B cell (primary cell): ENCODE results near the gene DNAAF6. TPM values are rescaled to one million over a fixed set of nuclear protein-coding genes. Genes with fewer than 3 reads are reported as not detected.

Experiments used
- ATAC-seq: fragments of 200-7000 bp; cut with Tn5 transposase; one replicate; pipeline ENCODE4 v1.10.0; 2021; ENCODE audit warnings: low read depth, mild to moderate bottlenecking, moderate number of reproducible peaks, moderate library complexity
- CTCF ChIA-PET: fragments of 350-600 bp; sonication (Branson Sonifier 250); formaldehyde crosslinking; loops from one replicate; lab custom pipeline; 2021; ENCODE audit warnings: antibody characterized with exemption, inconsistent platforms; lab: Charles Lee
- POLR2A ChIA-PET: fragments of 350-600 bp; sonication (Branson Sonifier 250); formaldehyde crosslinking; loops from one replicate; lab custom pipeline; 2021; ENCODE audit warnings: antibody characterized with exemption; lab: Charles Lee
- DNase-seq: peaks from one replicate; pipeline ENCODE4 v3.0.0; 2013
- H2AFZ ChIP-seq: 2 replicates; pipeline ENCODE4 v1.6.1; 2012; ENCODE audit warnings: mild to moderate bottlenecking, low read depth, low read length; ENCODE audit not compliant: insufficient read depth, poor library complexity, severe bottlenecking
- H3K27ac ChIP-seq, 2 donors: 1 replicate in 1 of 2; 2 replicates in 1 of 2; pipeline ENCODE4 v1.5.1; 2012 to 2013; ENCODE audit warnings: low read length in 2 of 2, mild to moderate bottlenecking in 2 of 2, moderate library complexity in 1 of 2
- H3K27me3 ChIP-seq, 4 experiments: fragments of 200-600 bp in 1 of 4; sonication (generic) in 1 of 4; replicated peaks in 1 of 4; 1 replicate in 2 of 4; 2 replicates in 2 of 4; pipeline versions ENCODE4 v1.6.1 to v1.7.0; 2013 to 2016; ENCODE audit warnings: low read length in 3 of 4, mild to moderate bottlenecking in 2 of 4, mixed read lengths in 1 of 4, moderate library complexity in 1 of 4; ENCODE audit not compliant: insufficient read depth in 4 of 4, control insufficient read depth in 3 of 4; ENCODE audit errors: control extremely low read depth in 1 of 4
- H3K36me3 ChIP-seq, 2 experiments: replicated peaks in 1 of 2; 1 replicate in 1 of 2; 2 replicates in 1 of 2; pipeline versions ENCODE4 v1.6.1 to v1.7.1; 2013; ENCODE audit warnings: low read length in 1 of 2; ENCODE audit not compliant: insufficient read depth in 2 of 2, control insufficient read depth in 1 of 2; ENCODE audit errors: control extremely low read depth in 1 of 2, extremely low read depth in 1 of 2
- H3K4me1 ChIP-seq, 2 donors: fragments of 200-600 bp in 1 of 2; sonication (generic) in 1 of 2; 1 replicate in 1 of 2; 2 replicates in 1 of 2; pipeline versions ENCODE4 v1.5.1 to v1.6.1; 2013 to 2017; ENCODE audit warnings: low read length in 2 of 2; ENCODE audit not compliant: control insufficient read depth in 2 of 2, insufficient read depth in 2 of 2
- H3K4me2 ChIP-seq: replicated peaks from 2 replicates; pipeline ENCODE3; 2012; ENCODE audit warnings: mild to moderate bottlenecking, low read depth, low read length; ENCODE audit not compliant: poor library complexity, severe bottlenecking
- H3K4me3 ChIP-seq, 5 experiments: fragments of 200-600 bp in 1 of 5; sonication (generic) in 1 of 5; 1 replicate in 3 of 5; 2 replicates in 2 of 5; pipeline versions ENCODE4 v1.5.1 to v1.7.0; 2011 to 2016; ENCODE audit warnings: low read length in 4 of 5, mild to moderate bottlenecking in 4 of 5, low read depth in 2 of 5, control low read depth in 1 of 5, moderate library complexity in 1 of 5; ENCODE audit not compliant: insufficient read depth in 1 of 5; ENCODE audit errors: control extremely low read depth in 1 of 5, extremely low read depth in 1 of 5
- H3K79me2 ChIP-seq: fragments of 200-600 bp; sonication (generic); one replicate; pipeline ENCODE4 v1.6.0; 2016; ENCODE audit warnings: low read length; ENCODE audit not compliant: control insufficient read depth, insufficient read depth
- H3K9ac ChIP-seq: fragments of 200-600 bp; sonication (generic); 2 replicates; pipeline ENCODE4 v1.6.1; 2017; ENCODE audit warnings: mild to moderate bottlenecking, low read length, moderate library complexity
- H3K9me3 ChIP-seq, 3 donors: one replicate each; pipeline versions ENCODE4 v1.6.1 to v1.7.1; 2013; ENCODE audit warnings: low read length in 2 of 3; ENCODE audit not compliant: control insufficient read depth in 2 of 3, insufficient read depth in 1 of 3; ENCODE audit errors: control extremely low read depth in 1 of 3
- H4K20me1 ChIP-seq: 2 replicates; pipeline ENCODE4 v1.6.0; 2012; ENCODE audit warnings: mild to moderate bottlenecking, low read length; ENCODE audit not compliant: insufficient read depth, control insufficient read depth, poor library complexity, severe bottlenecking
- H3K27ac Mint-ChIP-seq: one replicate; pipeline ENCODE4 v1.8.0; 2021; ENCODE audit warnings: mixed read lengths
- H3K27me3 Mint-ChIP-seq: one replicate; pipeline ENCODE4 v1.8.0; 2021; ENCODE audit warnings: mixed read lengths
- H3K4me1 Mint-ChIP-seq: one replicate; pipeline ENCODE4 v1.8.0; 2021; ENCODE audit warnings: mixed read lengths
- H3K4me3 Mint-ChIP-seq: one replicate; pipeline ENCODE4 v1.8.0; 2021; ENCODE audit warnings: mixed read lengths
- H3K9me3 Mint-ChIP-seq: one replicate; pipeline ENCODE4 v1.8.0; 2022; ENCODE audit warnings: mixed read lengths; ENCODE audit not compliant: insufficient read depth
- EZH2 ChIP-seq: IDR thresholded peaks from 2 replicates; pipeline ENCODE4 v1.6.1; 2012; ENCODE audit warnings: borderline replicate concordance, low read depth, mild to moderate bottlenecking, moderate library complexity, low read length; ENCODE audit not compliant: insufficient read depth, poor library complexity, severe bottlenecking
- WGBS: methylation state at CpG from one replicate; pipeline ENCODE4 v1.1.5; 2013; ENCODE audit warnings: missing lambda C conversion rate; ENCODE audit not compliant: insufficient coverage; 5-methylcytosine and 5-hydroxymethylcytosine counted together
- intact Hi-C: fragments of 100-400 bp; cut with micrococcal nuclease; formaldehyde crosslinking; loops from one replicate; pipeline ENCODE4 v1.10.0; 2022
- polyA plus RNA-seq: library from polyadenylated mRNA; depleted of rRNA; stranded (reverse); fragments of >200 nt; gene quantifications from 2 replicates; pipeline ENCODE4 v1.2.3, GENCODE V29; 2012
- total RNA-seq, 2 donors: library from RNA; stranded (reverse); fragments of 120-200 nt in 1 of 2; gene quantifications; 1 replicate in 1 of 2; 2 replicates in 1 of 2; pipeline versions ENCODE4 v1.2.3 to v1.2.4, GENCODE V29; 2013 to 2022
- TF ChIP-seq, protein P1 (sequence below): fragments of 200-600 bp; IDR thresholded peaks from one replicate; pipeline ENCODE4 v1.8.0; 2022; ENCODE audit warnings: antibody characterized with exemption, mild to moderate bottlenecking

DNAAF6 gene
- total and polyA plus RNA-seq, 2 donors (not counting 1 experiment from before 2014, with no cell fraction given), result not detected

DNA sequence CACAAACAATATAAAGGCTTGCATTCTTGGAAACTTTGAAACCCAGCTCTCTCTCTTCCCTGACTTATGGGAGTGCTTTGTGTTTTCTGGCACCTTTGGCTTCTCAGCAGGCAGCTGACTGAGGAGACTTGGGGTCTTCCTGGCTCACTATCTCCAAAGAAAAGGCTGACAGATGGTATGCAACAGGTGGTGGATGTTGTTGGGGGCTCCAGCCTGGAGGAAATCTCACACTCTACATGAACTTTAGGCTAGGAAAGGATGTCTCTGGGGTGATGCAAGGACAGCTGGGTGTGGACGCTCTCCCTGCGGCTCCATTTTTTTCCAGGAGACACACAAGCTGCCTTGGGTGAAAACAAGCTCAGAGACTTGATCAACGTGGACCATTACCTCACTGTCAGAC lies 67.4 kb downstream of the DNAAF6 start:
- H3K9me3 ChIP-seq, result peaks cover 0 to 5% (median 0%) of the 10 kb centered on the region in 3 donors
- no peak overlapping the region for H2AFZ ChIP-seq
- no peaks in the 10 kb centered on the region for H3K36me3 ChIP-seq
- no peaks in the 10 kb centered on the region for H3K79me2 ChIP-seq
- intact Hi-C loops, result no loop called here
- H4K20me1 ChIP-seq, result no peaks in the 10 kb centered on the region
- DNase-seq (no peak), ATAC-seq (no peak)
- CTCF ChIA-PET, result no interaction called here
- Mint-ChIP-seq H3K4me1 (peaks cover 2% of the 10 kb centered on the region), H3K27ac (no peak overlapping the region), H3K4me3 (no peak overlapping the region), H3K9me3 (no peaks in the 10 kb centered on the region), H3K27me3 (peaks cover 11% of the 10 kb centered on the region)
- H3K4me2 ChIP-seq, result no peak overlapping the region
- WGBS, result no CpG with 5 or more reads among the region's 3 CpGs
- H3K4me1 ChIP-seq, result no peaks in the 10 kb centered on the region
- TF ChIP-seq, protein P1, sequence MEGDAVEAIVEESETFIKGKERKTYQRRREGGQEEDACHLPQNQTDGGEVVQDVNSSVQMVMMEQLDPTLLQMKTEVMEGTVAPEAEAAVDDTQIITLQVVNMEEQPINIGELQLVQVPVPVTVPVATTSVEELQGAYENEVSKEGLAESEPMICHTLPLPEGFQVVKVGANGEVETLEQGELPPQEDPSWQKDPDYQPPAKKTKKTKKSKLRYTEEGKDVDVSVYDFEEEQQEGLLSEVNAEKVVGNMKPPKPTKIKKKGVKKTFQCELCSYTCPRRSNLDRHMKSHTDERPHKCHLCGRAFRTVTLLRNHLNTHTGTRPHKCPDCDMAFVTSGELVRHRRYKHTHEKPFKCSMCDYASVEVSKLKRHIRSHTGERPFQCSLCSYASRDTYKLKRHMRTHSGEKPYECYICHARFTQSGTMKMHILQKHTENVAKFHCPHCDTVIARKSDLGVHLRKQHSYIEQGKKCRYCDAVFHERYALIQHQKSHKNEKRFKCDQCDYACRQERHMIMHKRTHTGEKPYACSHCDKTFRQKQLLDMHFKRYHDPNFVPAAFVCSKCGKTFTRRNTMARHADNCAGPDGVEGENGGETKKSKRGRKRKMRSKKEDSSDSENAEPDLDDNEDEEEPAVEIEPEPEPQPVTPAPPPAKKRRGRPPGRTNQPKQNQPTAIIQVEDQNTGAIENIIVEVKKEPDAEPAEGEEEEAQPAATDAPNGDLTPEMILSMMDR, result no peak
- TF ChIP-seq EZH2, result no peak
- H3K27ac ChIP-seq, result no peak overlapping the region
- no peaks in the 10 kb centered on the region for H3K27me3 ChIP-seq
- H3K4me3 ChIP-seq, result no peak overlapping the region
- H3K9ac ChIP-seq, result no peak overlapping the region
- POLR2A ChIA-PET, result no interaction called here

DNA sequence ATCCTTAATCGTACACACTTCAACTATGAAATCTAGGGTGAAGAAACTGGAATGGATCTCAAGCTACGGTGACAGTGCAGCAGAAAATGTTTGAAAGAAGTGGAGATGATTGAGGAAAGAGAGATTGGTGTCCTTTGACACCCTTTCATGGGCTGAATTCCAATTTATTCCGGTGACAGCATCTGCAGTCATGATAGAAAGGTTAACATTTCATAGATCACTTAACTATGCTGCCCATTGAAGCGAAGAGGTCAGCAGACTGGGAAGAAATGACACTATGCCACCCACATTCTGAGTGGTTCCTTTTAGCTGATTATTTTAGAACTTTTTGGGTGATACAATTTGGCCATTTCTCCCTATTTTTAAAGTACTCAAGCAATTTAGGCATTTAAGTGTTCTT lies 82.3 kb downstream of the DNAAF6 start:
- no peaks in the 10 kb centered on the region for H3K4me1 ChIP-seq
- ATAC-seq (no peak), DNase-seq (no peak)
- H3K79me2 ChIP-seq, result no peaks in the 10 kb centered on the region
- H3K27ac Mint-ChIP-seq, result no peak overlapping the region
- H4K20me1 ChIP-seq, result no peaks in the 10 kb centered on the region
- no CpG with 5 or more reads among the region's 4 CpGs for WGBS
- intact Hi-C loops, result no loop called here
- no peak overlapping the region for H3K4me2 ChIP-seq
- no peak overlapping the region for H2AFZ ChIP-seq
- ChIA-PET POLR2A (no interaction called here), CTCF (no interaction called here)
- no peak overlapping the region for H3K4me3 Mint-ChIP-seq
- no peak overlapping the region for H3K27ac ChIP-seq
- H3K4me3 ChIP-seq, result no peak overlapping the region
- H3K36me3 ChIP-seq, result no peaks in the 10 kb centered on the region
- TF ChIP-seq EZH2, result no peak
- TF ChIP-seq, protein P1, result no peak
- no peaks in the 10 kb centered on the region for H3K27me3 ChIP-seq
- H3K27me3 Mint-ChIP-seq, result no peaks in the 10 kb centered on the region
- H3K9me3 Mint-ChIP-seq, result no peaks in the 10 kb centered on the region
- no peak overlapping the region for H3K9ac ChIP-seq
- H3K9me3 ChIP-seq, result no peaks in the 10 kb centered on the region
- no peaks in the 10 kb centered on the region for H3K4me1 Mint-ChIP-seq
